Activated T-helper 1 cell treated with anti-CD3 and anti-CD28 coated beads, Interleukin-12 subunit alpha, Interleukin-12 subunit beta, Interleukin-2, Interleukin-4 antibody, amounts not matched to agents 30 ng/mL and 10 ng/mL and 1 ng/mL, durations not matched to agents 14 hours and 24 hours and 36 hours (primary cell): ENCODE measurements around the gene MICU1. TPM values are rescaled to one million over a fixed set of nuclear protein-coding genes. Genes with fewer than 3 reads are reported as not detected.

ENCODE experiments used
- DNase-seq: peaks from one replicate; pipeline ENCODE4 v3.0.0; 2021; ENCODE audit warnings: low spot score
- H3K27ac Mint-ChIP-seq: one replicate; pipeline ENCODE4 v1.8.0; 2021; ENCODE audit warnings: mild to moderate bottlenecking, mixed read lengths
- H3K27me3 Mint-ChIP-seq: one replicate; pipeline ENCODE4 v1.8.0; 2022; ENCODE audit warnings: mild to moderate bottlenecking, moderate library complexity, mixed read lengths; ENCODE audit not compliant: insufficient read depth
- H3K36me3 Mint-ChIP-seq: one replicate; pipeline ENCODE4 v1.8.0; 2021; ENCODE audit warnings: low read depth, mixed read lengths
- H3K4me1 Mint-ChIP-seq: one replicate; pipeline ENCODE4 v1.8.0; 2021; ENCODE audit warnings: low read depth, mixed read lengths
- H3K4me3 Mint-ChIP-seq: one replicate; pipeline ENCODE4 v1.8.0; 2021; ENCODE audit warnings: mild to moderate bottlenecking, moderate library complexity, mixed read lengths
- H3K9me3 Mint-ChIP-seq: one replicate; pipeline ENCODE4 v1.8.0; 2021; ENCODE audit warnings: mixed read lengths
- intact Hi-C: fragments of 100-400 bp; cut with micrococcal nuclease; formaldehyde crosslinking; loops from one replicate; pipeline ENCODE4 v1.15.1; 2024
- total RNA-seq: library from RNA; stranded (reverse); gene quantifications from 2 replicates; pipeline ENCODE4 v1.2.3, GENCODE V29; 2022

MICU1 gene
- total RNA-seq, 1 donor from 2014 or later: 28.4 TPM

GRCh38 chr10:72508033-72508432 lies 117.8 kb downstream of the MICU1 start:
- Mint-ChIP-seq H3K9me3 (peaks cover 14% of the 10 kb centered on the region), H3K4me1 (peaks cover 8% of the 10 kb centered on the region), H3K27ac (no peak overlapping the region), H3K4me3 (no peak overlapping the region), H3K36me3 (peaks cover 7% of the 10 kb centered on the region), H3K27me3 (no peaks in the 10 kb centered on the region)
- intact Hi-C loops: no loop called here
- no peak for DNase-seq

- Mint-ChIP-seq H3K27me3 (no peaks in the 10 kb centered on the region), H3K4me1 (peaks cover 8% of the 10 kb centered on the region), H3K27ac (no peak overlapping the region), H3K9me3 (peaks cover 12% of the 10 kb centered on the region), H3K36me3 (peaks cover 6% of the 10 kb centered on the region), H3K4me3 (no peak overlapping the region)
- DNase-seq: no peak
- intact Hi-C loops: no loop called here
These were observed 119.4 kb downstream of the MICU1 start for GRCh38 chr10:72506474-72506873.

GRCh38 chr10:72505435-72505834 lies 120.4 kb downstream of the MICU1 start:
- H3K27me3 Mint-ChIP-seq: no peaks in the 10 kb centered on the region
- DNase-seq: no peak
- H3K27ac Mint-ChIP-seq: no peak overlapping the region
- H3K9me3 Mint-ChIP-seq: peaks cover 12% of the 10 kb centered on the region
- intact Hi-C loops: no loop called here
- peaks cover 6% of the 10 kb centered on the region for H3K36me3 Mint-ChIP-seq
- H3K4me3 Mint-ChIP-seq: no peak overlapping the region
- H3K4me1 Mint-ChIP-seq: peaks cover 8% of the 10 kb centered on the region

- Mint-ChIP-seq H3K27ac (no peak overlapping the region), H3K4me3 (no peak overlapping the region), H3K4me1 (peaks cover under 1% of the 10 kb centered on the region), H3K9me3 (peaks cover 12% of the 10 kb centered on the region), H3K27me3 (peaks cover 2% of the 10 kb centered on the region), H3K36me3 (peaks cover 6% of the 10 kb centered on the region)
- intact Hi-C loops: no loop called here
- DNase-seq: no peak
These were observed 122.0 kb downstream of the MICU1 start for GRCh38 chr10:72503694-72504438.

GRCh38 chr10:72503241-72503640 lies 122.6 kb downstream of the MICU1 start:
- no peaks in the 10 kb centered on the region for H3K4me1 Mint-ChIP-seq
- peaks cover 6% of the 10 kb centered on the region for H3K36me3 Mint-ChIP-seq
- no peak overlapping the region for H3K4me3 Mint-ChIP-seq
- no peak overlapping the region for H3K27ac Mint-ChIP-seq
- intact Hi-C loops: no loop called here
- H3K27me3 Mint-ChIP-seq: peaks cover 2% of the 10 kb centered on the region
- H3K9me3 Mint-ChIP-seq: peaks cover 12% of the 10 kb centered on the region
- DNase-seq: no peak

GRCh38 chr10:72502581-72502980 lies 123.3 kb downstream of the MICU1 start:
- no peaks in the 10 kb centered on the region for H3K4me1 Mint-ChIP-seq
- no peak for DNase-seq
- peaks cover 2% of the 10 kb centered on the region for H3K27me3 Mint-ChIP-seq
- H3K36me3 Mint-ChIP-seq: peaks cover 6% of the 10 kb centered on the region
- intact Hi-C loops: no loop called here
- no peak overlapping the region for H3K27ac Mint-ChIP-seq
- H3K9me3 Mint-ChIP-seq: peaks cover 12% of the 10 kb centered on the region
- H3K4me3 Mint-ChIP-seq: no peak overlapping the region

- no peak for DNase-seq
- peaks cover 12% of the 10 kb centered on the region for H3K9me3 Mint-ChIP-seq
- no peak overlapping the region for H3K27ac Mint-ChIP-seq
- H3K4me1 Mint-ChIP-seq: no peaks in the 10 kb centered on the region
- H3K36me3 Mint-ChIP-seq: peaks cover 4% of the 10 kb centered on the region
- H3K4me3 Mint-ChIP-seq: no peak overlapping the region
- peaks cover 2% of the 10 kb centered on the region for H3K27me3 Mint-ChIP-seq
- intact Hi-C loops: no loop called here
These were observed 126.2 kb downstream of the MICU1 start for GRCh38 chr10:72499701-72500100.

GRCh38 chr10:72490951-72491350 lies 134.9 kb downstream of the MICU1 start:
- H3K27ac Mint-ChIP-seq: no peak overlapping the region
- no peak for DNase-seq
- intact Hi-C loops: no loop called here
- no peaks in the 10 kb centered on the region for H3K9me3 Mint-ChIP-seq
- H3K27me3 Mint-ChIP-seq: no peaks in the 10 kb centered on the region
- H3K36me3 Mint-ChIP-seq: no peaks in the 10 kb centered on the region
- H3K4me1 Mint-ChIP-seq: no peaks in the 10 kb centered on the region
- no peak overlapping the region for H3K4me3 Mint-ChIP-seq

- intact Hi-C loops: no loop called here
- no peak for DNase-seq
- Mint-ChIP-seq H3K36me3 (no peaks in the 10 kb centered on the region), H3K4me1 (no peaks in the 10 kb centered on the region), H3K4me3 (no peak overlapping the region), H3K27me3 (no peaks in the 10 kb centered on the region), H3K27ac (no peak overlapping the region), H3K9me3 (no peaks in the 10 kb centered on the region)
These were observed 138.4 kb downstream of the MICU1 start for GRCh38 chr10:72487521-72487920.

GRCh38 chr10:72487116-72487515 lies 138.8 kb downstream of the MICU1 start:
- no peaks in the 10 kb centered on the region for H3K36me3 Mint-ChIP-seq
- DNase-seq: no peak
- H3K27me3 Mint-ChIP-seq: no peaks in the 10 kb centered on the region
- intact Hi-C loops: no loop called here
- H3K4me3 Mint-ChIP-seq: no peak overlapping the region
- H3K4me1 Mint-ChIP-seq: no peaks in the 10 kb centered on the region
- H3K9me3 Mint-ChIP-seq: no peaks in the 10 kb centered on the region
- no peak overlapping the region for H3K27ac Mint-ChIP-seq

- H3K9me3 Mint-ChIP-seq: no peaks in the 10 kb centered on the region
- H3K36me3 Mint-ChIP-seq: no peaks in the 10 kb centered on the region
- no peaks in the 10 kb centered on the region for H3K27me3 Mint-ChIP-seq
- no peak overlapping the region for H3K4me3 Mint-ChIP-seq
- intact Hi-C loops: no loop called here
- H3K27ac Mint-ChIP-seq: no peak overlapping the region
- H3K4me1 Mint-ChIP-seq: no peaks in the 10 kb centered on the region
- no peak for DNase-seq
These were observed 140.2 kb downstream of the MICU1 start for GRCh38 chr10:72485701-72486100.

- no peaks in the 10 kb centered on the region for H3K9me3 Mint-ChIP-seq
- H3K27me3 Mint-ChIP-seq: no peaks in the 10 kb centered on the region
- H3K4me3 Mint-ChIP-seq: no peak overlapping the region
- H3K4me1 Mint-ChIP-seq: no peaks in the 10 kb centered on the region
- H3K36me3 Mint-ChIP-seq: no peaks in the 10 kb centered on the region
- no peak overlapping the region for H3K27ac Mint-ChIP-seq
- no peak for DNase-seq
- intact Hi-C loops: no loop called here
These were observed 141.4 kb downstream of the MICU1 start for GRCh38 chr10:72484521-72484920.

GRCh38 chr10:72483471-72483870 lies 142.4 kb downstream of the MICU1 start:
- Mint-ChIP-seq H3K36me3 (peaks cover 1% of the 10 kb centered on the region), H3K9me3 (no peaks in the 10 kb centered on the region), H3K4me1 (no peaks in the 10 kb centered on the region), H3K4me3 (no peak overlapping the region), H3K27ac (no peak overlapping the region), H3K27me3 (no peaks in the 10 kb centered on the region)
- DNase-seq: no peak
- intact Hi-C loops: no loop called here

- DNase-seq: no peak
- intact Hi-C loops: no loop called here
- Mint-ChIP-seq H3K27me3 (no peaks in the 10 kb centered on the region), H3K9me3 (no peaks in the 10 kb centered on the region), H3K36me3 (peaks cover 3% of the 10 kb centered on the region), H3K4me1 (no peaks in the 10 kb centered on the region), H3K27ac (no peak overlapping the region), H3K4me3 (no peak overlapping the region)
These were observed 145.0 kb downstream of the MICU1 start for GRCh38 chr10:72480861-72481260.
